Brain pericyte (primary cell): ENCODE data around the gene CACNA1H.
"Not testable (repeated sequence)": the region's sequence is repeated elsewhere in the genome, so short reads cannot be mapped to it uniquely, and the experiment has no call there.

Source experiments
- DNase-seq: peaks from one replicate; pipeline ENCODE4 v3.0.0-alpha.2; 2012; ENCODE audit warnings: low read depth, low spot score

CACNA1H gene

DNA sequence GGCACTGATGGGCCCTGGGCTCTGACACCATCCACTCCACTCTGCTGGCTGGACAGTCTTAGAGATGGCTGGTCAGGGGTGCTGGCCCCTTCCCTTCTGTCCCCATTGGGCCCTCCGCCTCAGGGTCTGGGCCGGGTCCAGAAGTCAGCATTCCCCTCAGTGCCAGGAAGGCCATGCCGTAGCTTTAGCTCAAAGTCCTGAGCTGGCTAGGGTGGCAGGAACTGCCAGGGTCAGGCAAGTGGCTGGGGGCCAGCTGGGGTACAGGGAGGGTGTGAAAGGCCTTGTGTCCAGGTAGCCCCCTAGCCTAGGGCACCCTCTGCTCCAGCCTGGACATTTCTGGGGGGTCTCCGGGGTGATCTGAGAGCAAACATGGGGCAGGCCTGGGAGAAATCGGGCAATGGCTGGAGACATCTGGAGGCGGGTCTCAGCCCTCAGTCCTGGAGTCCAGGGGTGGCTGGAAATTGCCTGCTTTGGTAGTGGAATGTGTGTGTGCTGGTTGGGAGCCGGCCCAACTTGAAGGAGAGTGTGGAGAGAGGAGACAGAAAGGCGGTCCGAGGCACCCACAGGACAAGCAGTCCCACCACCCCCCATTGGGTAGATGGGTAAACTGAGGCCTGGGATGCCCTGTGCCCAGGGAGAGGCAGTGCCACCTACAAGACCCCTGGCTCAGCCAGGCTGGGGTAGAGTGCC, 39.6 kb downstream of the CACNA1H start:
- DNase-seq: no peak

DNA sequence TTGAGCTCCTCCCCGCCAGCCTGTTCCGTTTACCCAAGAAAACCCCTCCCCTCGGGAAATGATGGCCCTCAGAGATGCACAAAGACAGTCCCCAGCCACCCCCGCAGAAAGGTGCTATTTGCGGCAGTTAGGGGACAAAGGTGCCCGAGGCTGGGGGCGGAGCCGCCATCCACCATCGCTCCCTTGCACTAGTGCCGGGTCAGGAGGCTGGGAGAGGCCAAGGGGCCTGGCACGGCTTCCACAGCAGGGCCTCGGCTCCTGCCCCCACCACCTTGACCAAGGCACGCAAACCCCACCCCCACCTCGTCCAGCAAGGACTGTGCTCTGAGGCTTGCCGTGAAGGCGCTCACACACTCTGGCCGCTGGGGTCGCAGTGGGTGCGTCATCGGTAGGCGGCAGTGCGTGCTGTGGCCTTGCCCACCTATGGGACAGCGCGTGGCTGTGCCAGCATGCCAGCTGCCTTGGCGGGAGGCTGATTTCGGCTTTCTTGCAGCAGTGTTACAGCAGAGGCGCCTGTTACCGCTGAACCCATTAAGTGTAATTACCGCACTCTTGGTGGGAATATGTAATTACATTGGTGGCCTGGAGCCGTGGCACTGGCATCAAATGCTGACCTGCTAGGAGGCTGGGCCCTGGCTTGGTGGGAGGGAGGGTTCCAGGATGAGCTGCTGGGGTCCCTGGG, 40.4 kb downstream of the CACNA1H start:
- DNase-seq: no peak

DNA sequence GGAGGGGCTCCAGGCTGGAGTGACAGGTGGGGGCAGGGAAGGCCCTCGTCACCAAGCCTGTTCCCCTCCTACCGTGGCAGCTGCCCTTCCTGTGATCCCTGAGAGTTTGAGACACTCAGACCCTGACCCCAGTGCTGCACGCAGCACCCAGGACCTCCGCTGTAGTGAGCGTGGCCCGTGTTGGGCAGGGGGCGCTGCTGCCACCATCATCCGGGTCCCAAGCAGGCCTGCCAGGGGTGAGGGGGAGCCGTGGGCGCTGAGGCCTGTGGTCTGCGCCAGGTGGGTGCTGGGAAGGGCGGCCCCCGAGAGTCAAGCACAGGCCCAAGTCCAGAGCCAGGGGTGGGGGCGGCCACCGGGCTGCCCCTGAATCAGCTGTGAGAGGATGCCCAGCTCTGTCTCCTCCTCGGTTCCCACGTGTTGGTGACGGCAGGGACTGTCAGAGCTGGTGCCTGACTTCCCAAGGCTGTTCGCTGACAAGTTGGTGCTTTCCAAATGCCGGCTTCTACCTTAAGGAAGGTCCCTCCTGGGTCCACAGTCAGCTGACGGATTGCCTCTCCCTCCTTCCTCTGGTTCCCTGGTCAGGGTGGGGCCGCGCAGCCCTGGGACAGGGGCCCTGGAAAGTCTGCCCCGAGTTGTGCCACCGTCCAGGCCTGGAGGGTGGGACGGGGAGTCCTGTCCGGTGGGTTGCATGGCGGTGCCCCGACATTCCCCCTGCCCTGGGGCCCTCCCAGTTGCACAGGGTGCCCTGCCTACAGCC, 41.1 kb downstream of the CACNA1H start:
- no peak for DNase-seq

DNA sequence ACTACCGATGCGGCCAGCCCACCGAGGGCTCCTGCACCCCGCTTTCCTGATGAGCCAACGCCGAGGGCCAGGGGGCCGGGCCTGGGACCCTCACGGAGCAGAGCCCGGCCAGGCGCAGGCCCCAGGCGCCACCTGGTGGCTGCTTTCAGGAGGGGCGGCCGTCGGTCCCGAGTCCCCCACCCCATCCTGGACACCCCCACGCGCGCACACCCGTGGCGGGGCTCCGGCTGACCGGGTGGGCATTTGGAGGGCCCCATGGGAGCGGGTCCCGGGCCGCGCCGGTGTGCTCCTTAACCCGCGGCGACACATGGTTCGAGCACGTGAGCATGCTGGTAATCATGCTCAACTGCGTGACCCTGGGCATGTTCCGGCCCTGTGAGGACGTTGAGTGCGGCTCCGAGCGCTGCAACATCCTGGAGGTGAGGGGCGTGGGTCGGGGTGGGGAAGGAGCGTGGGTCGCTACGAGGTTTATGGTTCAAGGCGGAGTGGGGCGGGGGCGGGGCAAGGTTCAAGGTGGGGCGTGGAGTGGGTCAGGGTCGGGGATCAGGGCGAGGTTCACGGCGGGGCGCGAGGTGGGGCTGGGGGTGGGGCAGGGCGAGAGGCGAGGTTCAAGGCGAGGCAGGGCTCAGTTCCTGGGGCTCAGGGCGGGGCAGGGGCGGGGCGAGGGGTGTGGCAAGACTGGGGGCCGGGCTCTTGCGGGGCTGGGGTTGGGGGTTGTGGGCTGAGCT, 41.9 kb downstream of the CACNA1H start:
- DNase-seq: no peak

DNA sequence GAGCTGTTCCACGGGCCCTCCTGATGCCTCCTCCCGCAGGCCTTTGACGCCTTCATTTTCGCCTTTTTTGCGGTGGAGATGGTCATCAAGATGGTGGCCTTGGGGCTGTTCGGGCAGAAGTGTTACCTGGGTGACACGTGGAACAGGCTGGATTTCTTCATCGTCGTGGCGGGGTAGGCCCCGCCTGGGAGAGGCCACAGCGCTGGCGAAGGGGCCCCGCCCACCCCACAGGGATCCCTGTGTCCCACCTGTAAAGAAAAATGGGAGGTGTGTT, 42.4 kb downstream of the CACNA1H start:
- DNase-seq: no peak

DNA sequence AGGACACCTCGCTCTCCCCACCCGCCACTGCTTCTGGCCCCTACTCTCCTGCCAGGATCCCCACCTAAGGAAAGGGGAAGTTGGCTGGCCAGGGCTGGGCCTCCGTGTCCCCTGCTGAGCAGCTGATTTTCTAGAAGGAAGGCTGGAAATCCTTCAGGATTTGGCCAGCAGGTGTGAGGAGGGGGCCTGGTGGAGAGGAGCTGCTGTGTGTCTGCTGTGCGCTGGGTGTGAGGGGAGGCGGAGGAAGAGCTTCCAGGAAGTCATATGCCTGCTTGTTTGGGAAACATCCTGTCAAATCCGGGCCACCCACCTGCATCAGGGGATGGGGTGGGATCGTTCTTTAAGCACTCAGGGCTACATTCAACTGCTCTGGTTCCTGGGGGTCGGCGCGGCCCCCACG, 43.6 kb downstream of the CACNA1H start:
- DNase-seq: no peak

DNA sequence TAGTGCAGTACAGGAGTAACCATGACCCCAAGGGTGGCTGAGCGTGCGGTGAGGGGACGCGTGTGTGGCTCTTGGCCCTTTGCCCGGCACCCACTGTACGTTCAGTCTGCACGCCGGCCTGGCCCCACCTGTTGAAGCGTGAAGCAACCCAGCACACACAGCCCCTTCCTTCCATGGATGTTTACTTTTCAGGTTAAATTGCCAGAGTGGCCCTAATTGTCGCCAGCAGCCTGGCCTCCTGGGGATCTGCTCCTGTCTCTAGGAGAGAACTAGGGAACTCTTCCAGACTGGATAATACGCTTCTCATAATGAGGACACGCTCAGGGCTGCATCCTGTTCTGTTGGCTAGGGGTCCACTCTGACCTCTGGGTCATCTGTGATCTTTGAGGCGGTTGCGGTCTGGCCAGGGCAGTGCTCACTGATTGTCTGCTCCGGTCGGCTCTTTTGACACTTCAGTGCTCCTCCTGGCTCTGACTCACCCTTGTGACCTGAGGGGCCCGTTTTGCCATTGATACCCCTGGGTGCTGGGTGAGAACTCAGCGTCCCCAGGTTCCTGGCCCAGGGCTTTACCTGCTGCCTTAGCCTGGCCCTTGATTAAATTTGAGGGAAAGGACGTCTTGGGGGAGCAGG, 44.4 kb downstream of the CACNA1H start:
- DNase-seq: no peak

DNA sequence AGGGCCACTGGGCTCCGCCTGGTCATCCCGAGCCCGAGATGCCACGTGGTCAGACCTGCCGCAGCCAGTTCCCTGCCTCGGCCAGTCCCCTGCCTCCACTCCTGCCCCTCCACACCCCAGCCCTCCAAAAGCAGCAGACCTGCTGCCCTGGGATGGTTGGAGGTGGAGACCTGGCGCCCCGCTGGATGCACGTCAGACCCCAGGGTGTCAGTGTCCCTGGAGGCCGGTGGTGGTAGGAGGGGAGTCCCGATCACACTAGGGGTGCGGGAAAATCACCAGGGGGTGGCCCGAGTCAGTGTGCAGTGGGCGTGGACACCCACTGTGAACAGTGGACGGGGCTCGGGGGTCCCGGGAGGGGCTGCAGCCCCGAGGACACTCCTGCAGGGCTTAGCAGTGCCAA, 45.3 kb downstream of the CACNA1H start:
- no peak for DNase-seq

DNA sequence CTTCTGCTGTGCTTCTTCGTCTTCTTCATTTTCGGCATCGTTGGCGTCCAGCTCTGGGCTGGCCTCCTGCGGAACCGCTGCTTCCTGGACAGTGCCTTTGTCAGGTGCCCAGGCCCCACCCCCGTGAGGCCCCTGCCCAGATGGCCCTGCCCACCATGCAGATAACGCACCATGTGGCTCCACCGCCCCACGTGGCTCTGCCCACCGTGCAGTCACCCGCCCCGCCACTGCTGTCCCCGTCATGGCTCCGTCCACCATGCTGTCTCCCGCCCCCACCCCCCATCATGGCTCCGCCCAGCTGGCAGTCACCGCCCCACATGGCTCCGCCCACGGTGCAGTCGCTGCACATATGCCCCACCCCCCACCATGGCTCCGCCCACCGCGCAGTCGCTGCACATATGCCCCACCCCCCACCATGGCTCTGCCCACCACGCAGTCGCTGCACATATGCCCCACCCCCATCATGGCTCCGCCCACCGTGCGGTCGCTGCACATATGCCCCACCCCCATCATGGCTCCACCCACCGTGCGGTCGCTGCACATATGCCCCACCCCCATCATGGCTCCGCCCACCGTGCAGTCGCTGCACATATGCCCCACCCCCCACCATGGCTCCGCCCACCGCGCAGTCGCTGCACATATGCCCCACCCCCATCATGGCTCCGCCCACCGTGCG, 45.9 kb downstream of the CACNA1H start:
- not testable (repeated sequence) for DNase-seq

DNA sequence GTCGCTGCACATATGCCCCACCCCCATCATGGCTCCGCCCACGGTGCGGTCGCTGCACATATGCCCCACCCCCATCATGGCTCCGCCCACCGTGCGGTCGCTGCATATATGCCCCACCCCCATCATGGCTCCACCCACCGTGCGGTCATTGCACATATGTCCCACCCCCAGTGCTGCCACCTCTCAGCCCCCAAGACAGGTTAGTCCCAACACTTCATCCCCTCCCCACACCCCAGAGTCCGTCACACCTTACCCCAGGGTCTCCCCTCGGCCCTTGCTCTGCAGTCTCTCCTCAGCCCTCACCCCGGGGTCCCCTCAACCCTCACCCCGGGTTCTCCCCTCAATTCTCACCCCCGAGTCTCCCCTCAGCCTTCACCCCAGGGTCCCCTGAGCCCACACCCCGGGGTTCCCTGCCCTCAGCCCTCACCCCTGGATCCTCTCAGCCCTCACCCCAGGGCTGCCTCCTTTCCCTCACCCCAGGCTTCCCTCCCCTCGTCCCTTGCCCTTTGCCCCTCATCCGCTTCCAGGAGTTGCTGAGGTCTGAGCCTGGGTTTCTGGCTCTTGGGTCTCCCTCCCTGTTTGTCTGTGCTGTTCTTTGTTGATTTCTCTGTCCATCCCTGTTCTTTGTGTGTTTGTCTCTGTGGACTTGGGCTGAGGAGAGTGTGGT, 46.6 kb downstream of the CACNA1H start:
- no peak for DNase-seq

DNA sequence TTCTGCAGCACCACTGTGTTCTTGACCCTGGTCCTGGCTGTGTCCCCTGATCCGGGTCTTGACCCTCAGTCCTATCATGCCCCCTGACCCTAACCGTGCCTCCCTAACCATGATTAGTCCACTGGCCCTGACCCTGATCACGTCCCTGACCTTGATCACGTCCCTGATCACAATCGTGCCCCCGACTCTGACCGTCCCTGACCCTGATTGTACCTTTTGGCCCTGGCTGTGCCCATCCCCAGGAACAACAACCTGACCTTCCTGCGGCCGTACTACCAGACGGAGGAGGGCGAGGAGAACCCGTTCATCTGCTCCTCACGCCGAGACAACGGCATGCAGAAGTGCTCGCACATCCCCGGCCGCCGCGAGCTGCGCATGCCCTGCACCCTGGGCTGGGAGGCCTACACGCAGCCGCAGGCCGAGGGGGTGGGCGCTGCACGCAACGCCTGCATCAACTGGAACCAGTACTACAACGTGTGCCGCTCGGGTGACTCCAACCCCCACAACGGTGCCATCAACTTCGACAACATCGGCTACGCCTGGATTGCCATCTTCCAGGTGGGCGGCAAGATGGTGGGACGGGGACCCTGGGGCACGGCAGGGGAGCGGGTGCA, 47.2 kb downstream of the CACNA1H start:
- DNase-seq: no peak

DNA sequence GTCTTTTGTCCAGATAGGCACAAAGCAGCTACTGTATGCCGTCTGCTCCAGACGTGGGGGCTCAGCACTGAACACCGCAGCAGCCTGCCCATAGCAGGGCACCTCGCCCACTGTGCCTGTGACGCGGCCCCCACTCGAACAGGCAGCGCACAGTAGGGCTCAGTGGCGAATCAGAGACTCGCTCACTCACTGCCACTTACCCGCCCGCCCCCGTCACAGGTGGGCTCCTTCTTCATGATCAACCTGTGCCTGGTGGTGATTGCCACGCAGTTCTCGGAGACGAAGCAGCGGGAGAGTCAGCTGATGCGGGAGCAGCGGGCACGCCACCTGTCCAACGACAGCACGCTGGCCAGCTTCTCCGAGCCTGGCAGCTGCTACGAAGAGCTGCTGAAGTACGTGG, 48.5 kb downstream of the CACNA1H start:
- DNase-seq: no peak

DNA sequence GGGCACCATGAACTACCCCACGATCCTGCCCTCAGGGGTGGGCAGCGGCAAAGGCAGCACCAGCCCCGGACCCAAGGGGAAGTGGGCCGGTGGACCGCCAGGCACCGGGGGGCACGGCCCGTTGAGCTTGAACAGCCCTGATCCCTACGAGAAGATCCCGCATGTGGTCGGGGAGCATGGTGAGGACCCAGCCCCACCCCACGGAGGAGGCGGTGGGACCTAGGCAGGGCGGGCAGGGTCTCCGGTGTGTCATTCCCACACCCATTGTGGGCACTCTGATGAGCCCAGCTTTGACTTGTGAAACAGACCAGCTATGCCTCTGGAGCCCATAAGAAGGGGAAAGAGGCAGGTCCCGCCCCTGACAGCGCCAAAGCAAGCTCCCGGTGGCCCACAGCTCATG, 49.4 kb downstream of the CACNA1H start:
- no peak for DNase-seq

DNA sequence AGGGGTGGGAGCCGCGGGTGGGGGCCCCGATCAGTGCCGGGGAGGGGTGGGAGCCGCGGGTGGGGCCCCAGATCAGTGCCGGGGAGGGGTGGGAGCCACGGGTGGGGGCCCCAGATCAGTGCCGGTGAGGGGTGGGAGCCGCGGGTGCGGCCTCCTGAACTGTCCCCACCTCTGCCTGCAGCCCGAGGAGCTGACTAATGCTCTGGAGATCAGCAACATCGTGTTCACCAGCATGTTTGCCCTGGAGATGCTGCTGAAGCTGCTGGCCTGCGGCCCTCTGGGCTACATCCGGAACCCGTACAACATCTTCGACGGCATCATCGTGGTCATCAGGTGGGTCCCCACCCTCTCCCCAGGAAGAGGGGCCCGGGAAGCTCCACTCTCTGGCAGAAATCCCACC, 52.0 kb downstream of the CACNA1H start:
- no peak for DNase-seq

DNA sequence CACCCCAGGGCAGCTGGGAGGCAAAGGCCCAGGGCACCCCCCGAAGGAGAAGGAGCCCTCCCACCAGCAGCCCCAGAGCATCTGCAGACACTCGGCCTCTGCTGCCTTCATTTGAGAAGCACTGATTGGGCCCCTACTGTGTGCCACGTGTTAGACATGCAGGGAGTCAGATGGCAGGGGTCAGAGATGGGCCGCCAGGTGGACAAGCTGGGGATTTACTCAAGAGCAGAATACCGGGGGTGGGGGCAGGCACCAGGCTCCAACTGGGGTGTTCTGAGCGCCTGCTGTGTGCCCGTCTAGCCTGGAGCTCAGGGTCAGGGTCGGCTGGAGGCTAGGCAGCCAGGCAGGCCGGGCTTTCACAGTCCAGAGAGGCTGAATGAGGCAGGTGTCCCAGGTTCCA, 53.4 kb downstream of the CACNA1H start:
- DNase-seq: no peak

DNA sequence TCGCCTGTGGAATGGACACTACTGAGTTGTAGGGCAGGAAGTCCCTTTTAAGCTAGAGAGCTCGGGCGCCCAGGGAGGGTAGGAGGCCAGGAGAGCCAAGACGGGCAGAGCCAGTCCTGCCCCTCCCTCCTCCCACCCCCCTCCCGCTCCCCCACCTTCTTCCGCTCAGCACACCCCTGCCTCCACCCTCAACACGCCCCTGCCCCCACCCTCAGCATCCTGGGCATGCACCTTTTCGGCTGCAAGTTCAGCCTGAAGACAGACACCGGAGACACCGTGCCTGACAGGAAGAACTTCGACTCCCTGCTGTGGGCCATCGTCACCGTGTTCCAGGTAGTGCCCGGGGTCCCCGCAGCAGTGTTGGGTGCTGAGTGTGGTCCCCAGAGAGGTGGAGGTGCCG, 53.9 kb downstream of the CACNA1H start:
- no peak for DNase-seq

DNA sequence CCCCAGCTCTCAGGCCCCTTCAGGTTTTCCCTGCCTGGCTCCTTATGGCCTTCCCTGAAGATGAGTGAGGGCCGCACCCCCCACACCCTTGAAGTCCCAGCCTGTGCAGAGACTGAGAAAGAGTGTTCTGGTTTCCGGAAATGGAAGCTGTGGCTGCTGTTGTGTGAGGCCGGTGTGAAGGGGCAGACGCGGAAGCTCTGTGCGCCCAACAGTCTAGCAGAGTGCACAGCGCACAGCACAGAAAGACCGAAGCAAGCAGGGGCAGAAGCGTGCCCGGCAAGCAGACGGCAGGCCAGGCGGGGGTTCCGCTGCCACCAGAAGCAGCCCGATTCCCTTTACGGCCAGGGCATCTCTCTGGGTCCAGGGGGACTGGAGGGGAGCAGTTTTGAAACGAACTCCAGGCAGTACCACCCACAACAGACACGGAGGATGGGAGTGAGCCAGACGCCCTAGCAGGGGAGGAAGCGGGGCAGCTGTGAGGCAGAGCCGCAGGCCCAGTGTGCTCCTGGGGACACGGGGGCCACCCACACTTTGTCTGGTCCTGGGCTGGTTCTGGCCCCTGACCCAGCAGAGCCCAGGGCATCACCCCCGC, 55.4 kb downstream of the CACNA1H start:
- DNase-seq: no peak

DNA sequence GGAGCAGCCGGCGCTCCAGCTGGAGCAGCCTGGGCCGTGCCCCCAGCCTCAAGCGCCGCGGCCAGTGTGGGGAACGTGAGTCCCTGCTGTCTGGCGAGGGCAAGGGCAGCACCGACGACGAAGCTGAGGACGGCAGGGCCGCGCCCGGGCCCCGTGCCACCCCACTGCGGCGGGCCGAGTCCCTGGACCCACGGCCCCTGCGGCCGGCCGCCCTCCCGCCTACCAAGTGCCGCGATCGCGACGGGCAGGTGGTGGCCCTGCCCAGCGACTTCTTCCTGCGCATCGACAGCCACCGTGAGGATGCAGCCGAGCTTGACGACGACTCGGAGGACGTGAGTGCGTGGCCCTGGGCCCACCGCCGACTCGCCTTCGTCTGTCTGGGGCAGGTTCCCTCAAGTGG, 56.2 kb downstream of the CACNA1H start:
- no peak for DNase-seq

DNA sequence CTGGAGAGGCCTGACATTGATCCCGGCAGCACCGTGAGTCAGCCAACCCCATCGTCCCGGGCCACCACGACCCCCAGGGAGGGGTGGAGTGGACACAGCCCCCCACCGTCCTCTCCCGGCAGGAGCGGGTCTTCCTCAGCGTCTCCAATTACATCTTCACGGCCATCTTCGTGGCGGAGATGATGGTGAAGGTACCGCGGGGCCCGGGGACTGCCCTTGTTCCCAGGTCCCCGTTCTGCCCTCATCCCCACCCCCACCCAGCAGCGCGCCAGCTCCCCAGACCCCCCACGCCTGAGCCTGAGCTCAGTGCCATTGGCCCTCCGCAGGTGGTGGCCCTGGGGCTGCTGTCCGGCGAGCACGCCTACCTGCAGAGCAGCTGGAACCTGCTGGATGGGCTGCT, 57.6 kb downstream of the CACNA1H start:
- no peak for DNase-seq
